Activated T-cell treated with anti-CD3 and anti-CD28 coated beads for 4 hours (primary cell): ENCODE data around the gene APBA3.

ENCODE experiments used
- DNase-seq: peaks from one replicate; pipeline ENCODE4 v3.0.0-alpha.2; 2020

Gene APBA3

GRCh38 chr19:3745363-3746045 lies 16.0 kb downstream of the APBA3 start:
- DNase-seq = no peak

DNA sequence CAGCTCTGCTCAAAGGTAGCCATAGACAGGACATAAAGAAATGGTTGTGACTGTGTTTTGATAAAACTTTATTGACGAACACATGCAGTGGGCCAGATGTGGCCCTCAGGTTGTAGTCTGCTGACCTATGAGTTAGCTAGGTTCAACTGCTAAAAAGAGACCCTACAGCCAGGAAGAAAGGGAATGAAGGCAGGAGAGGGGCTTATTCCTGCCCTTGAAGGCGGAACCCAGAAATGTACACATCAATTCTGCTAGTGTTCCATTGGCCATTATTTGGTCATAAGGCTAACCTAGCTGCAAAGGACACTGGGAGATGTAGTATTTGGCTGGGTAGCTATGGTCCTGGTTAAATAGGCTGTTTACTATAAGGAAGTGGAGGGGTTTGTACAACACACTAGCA lies 18.0 kb downstream of the APBA3 start:
- no peak for DNase-seq

DNA sequence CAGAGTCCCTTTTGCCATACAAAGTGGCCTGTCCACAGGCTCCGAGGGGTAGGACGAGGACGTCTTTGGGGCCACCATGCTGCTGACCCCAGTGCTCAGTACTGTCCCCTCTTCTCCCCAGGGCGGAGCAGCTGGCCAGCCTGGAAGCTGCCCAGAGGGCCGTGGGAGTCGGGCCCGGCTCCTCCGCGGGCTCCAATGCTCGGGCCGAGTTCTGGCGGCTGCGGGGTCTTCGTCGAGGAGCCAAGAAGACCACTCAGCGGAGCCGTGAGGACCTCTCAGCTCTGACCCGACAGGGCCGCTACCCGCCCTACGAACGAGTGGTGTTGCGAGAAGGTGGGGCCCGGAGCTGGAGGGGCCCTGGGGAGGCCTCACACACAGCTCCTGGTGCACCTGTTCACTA lies 21.1 kb downstream of the APBA3 start:
- DNase-seq = no peak

GRCh38 chr19:3738477-3739220 lies 22.8 kb downstream of the APBA3 start:
- DNase-seq = no peak

- no peak for DNase-seq
Observed at GRCh38 chr19:3737487-3738205, 23.8 kb downstream of the APBA3 start.

DNA sequence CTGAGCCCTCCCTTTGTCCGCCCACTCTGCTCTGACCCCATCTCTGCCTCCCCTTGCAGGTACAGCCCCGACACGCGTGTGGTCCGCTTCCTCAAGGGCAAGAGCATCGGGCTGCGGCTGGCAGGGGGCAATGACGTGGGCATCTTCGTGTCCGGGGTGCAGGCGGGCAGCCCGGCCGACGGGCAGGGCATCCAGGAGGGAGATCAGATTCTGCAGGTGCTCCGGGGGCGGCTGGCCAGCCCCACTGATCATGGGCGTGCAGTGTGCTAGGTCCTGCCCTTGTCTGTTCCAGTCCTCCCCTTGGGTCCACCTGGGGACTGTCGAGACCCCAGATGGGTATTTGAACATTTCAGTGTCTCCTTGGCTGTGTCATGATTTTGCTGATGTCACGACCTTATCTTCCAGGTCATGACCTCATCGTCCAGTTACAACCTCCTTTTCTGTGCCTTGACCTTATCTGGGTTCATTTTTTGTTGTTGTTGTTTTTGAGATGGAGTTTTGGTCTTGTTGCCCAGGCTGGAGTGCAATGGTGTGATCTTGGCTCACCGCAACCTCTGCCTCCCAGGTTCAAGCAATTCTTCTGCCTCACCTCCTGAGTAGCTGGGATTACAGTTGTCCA lies 25.3 kb downstream of the APBA3 start:
- no peak for DNase-seq

DNA sequence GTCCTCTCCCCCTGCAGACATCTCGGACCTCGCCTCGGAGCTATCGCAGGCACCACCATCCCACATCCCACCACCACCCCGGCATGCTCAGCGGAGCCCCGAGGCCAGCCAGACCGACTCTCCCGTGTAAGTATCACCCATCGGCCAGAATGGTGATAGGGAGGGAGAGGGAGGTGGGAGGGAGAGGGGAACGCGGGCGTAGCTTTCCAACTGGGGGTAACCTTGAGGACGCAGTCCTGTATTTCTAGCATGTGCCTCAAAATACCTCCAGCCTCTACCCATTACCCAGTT lies 27.2 kb downstream of the APBA3 start:
- DNase-seq = no peak

GRCh38 chr19:3733549-3734309 lies 27.8 kb downstream of the APBA3 start:
- DNase-seq = no peak

- DNase-seq = no peak
Observed at GRCh38 chr19:3732108-3732507, 29.4 kb downstream of the APBA3 start.

DNA sequence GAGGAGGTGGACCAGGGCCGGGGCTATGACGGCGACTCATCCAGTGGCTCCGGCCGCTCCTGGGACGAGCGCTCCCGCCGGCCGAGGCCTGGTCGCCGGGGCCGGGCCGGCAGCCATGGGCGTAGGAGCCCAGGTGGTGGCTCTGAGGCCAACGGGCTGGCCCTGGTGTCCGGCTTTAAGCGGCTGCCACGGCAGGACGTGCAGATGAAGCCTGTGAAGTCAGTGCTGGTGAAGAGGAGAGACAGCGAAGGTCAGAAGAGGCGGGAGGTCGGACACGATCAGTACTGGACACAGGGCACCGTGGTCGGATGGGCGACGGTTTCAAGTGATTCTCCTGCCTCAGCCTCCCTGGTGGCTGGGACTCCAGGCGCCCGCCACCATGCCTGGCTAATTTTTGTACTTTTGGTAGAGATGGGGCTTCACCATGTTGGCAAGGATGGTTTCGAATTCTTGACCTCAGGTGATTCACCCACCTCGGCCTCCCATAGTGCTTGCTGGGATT lies 31.0 kb downstream of the APBA3 start:
- DNase-seq = no peak

DNA sequence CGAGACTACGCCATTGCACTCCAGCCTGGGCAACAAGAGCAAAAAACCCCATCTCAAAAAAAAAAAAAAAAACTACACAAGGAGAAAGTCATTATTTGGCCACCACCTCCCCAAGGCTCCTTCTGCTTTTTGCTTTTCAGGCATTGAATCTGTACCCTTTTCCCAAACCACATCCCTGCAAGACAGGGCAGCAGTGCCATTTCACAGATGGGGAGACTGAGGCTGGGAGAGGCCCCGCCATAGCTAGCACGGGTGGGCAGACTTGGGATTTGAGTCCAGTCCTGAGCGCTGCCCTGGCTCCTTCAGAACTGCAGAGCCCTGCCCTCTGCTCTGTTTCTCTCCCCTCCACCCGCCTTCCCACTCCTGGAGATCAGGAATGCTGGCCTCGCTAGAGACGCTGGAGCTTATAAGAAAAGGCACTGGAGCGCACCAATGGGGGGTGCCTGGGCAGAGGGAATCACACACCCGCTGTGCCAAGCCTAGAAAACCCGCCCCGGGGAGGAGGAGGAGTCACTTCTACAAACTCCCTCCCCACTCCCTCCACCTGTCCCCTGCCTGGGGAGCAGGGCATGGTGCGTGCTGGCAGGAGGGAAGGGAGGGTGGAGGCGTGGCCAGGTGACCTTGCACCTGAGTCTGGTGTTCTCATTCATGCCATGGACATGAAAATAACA lies 35.7 kb downstream of the APBA3 start:
- DNase-seq = no peak

DNA sequence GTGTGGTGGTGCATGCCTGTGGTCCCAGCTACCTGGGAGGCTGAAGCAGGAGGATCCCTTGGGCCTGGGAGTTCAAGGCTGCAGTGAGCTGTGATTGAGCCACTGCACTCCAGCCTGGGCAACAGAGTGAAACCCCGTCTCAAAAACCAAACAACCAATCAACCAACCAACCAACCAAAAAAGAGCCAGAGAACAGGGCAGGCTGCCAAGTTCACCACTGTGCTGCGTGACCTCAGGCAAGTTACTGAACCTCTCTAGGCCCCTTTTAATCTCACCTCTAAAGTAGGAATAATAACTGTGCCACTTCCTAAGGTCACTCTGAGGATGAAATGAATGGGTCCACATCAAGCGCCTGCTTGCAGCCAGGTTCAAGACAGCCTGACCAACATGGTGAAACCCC lies 36.4 kb downstream of the APBA3 start:
- no peak for DNase-seq

GRCh38 chr19:3723883-3724282 lies 37.6 kb downstream of the APBA3 start:
- no peak for DNase-seq

GRCh38 chr19:3723110-3723488 lies 38.4 kb downstream of the APBA3 start:
- no peak for DNase-seq

GRCh38 chr19:3722443-3723109 lies 38.9 kb downstream of the APBA3 start:
- DNase-seq = no peak

- DNase-seq = no peak
Observed at GRCh38 chr19:3721887-3722442, 39.5 kb downstream of the APBA3 start.

GRCh38 chr19:3721131-3721886 lies 40.2 kb downstream of the APBA3 start:
- DNase-seq = peak; percentile 76

DNA sequence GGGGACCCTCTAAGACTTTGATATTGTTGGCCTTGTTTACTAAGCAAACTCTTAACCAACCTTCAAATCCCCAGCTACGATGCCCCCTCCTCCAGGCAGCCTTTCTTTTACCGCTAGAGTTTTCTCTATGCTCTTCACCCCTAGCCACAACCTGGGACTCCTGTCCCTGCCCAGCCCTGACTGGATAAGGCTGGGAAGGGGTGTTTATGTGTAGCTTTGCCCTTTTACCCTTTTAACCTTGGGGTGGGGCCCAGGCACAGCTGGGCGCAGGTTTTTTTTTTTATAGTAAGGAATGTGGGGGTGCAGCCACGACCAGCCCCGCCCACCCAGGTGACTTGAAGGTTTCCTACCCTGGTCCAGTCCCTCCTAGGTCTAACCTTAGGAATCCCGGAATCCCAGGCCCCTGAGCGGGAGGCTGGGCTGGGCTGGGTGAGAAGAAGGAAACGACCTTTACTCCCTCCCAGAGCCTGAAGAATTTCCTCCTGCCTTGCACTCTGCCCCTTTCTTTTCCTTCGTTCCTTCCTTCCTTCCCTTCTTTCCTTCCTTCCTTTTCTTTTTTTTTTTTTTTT lies 41.1 kb downstream of the APBA3 start:
- no peak for DNase-seq

DNA sequence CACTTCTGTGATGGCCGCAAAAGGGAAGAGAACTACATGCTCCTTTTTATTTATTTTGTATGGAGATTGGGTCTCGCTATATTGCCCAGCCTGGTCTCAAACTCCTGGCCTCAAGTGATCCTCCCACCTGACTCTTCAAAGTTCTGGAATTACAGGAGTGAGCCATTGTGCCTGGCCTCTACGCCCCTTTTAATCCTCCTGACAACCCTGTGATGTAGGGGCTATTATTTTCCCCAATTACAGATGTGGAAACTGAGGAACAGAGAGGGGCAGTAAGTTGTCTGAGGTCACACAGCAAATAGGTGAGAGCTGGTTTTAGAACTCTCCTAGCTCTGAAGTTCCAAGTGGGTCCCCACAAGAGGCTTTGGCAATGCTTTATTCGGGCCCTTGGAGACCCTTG lies 41.6 kb downstream of the APBA3 start:
- no peak for DNase-seq

GRCh38 chr19:3716147-3716668 lies 45.3 kb downstream of the APBA3 start:
- no peak for DNase-seq
